ENCODE measurements around the gene LAMA2. TPM values are rescaled to one million over a fixed set of nuclear protein-coding genes. Genes with fewer than 3 reads are reported as not detected.
"Not testable (repeated sequence)": the region's sequence is repeated elsewhere in the genome, so short reads cannot be mapped to it uniquely, and the experiment has no call there.

LAMA2 gene
- total and polyA plus RNA-seq, 7 donors, result 8.8 to 59.0 (median 27.3) TPM

- Histone ChIP-seq H3K27ac (no peak overlapping the region), H3K36me3 (ENCODE audit: insufficient read depth in 1 of 2, low read depth in 1 of 2) (no peaks in the 10 kb centered on the region), H3K4me3 (no peak overlapping the region), H3K9me3 (no peaks in the 10 kb centered on the region), H3K4me1 (no peaks in the 10 kb centered on the region), H3K27me3 (ENCODE audit: insufficient read depth in 3 of 3, low read length in 2 of 3) (no peaks in the 10 kb centered on the region)
- ATAC-seq (no peak), DNase-seq (no peak)
- 84 to 89% (median 87%) methylated on average over 2 of the region's 2 CpGs for WGBS, 3 donors
- intact Hi-C loops (cut with DNase I), result no loop called here
- no peak for TF ChIP-seq CTCF (IDR thresholded peaks at IDR 0.05)
Measured at GRCh38 chr6:129059650-129060049, 176.7 kb downstream of the LAMA2 start.

- DNase-seq (no peak), ATAC-seq (no peak)
- intact Hi-C loops (cut with DNase I), result no loop called here
- Histone ChIP-seq H3K27me3 (ENCODE audit: insufficient read depth in 3 of 3, low read length in 2 of 3) (no peaks in the 10 kb centered on the region), H3K36me3 (ENCODE audit: insufficient read depth in 1 of 2, low read depth in 1 of 2) (no peaks in the 10 kb centered on the region), H3K4me1 (no peaks in the 10 kb centered on the region), H3K27ac (no peak overlapping the region), H3K4me3 (no peak overlapping the region), H3K9me3 (no peaks in the 10 kb centered on the region)
- TF ChIP-seq CTCF (IDR thresholded peaks at IDR 0.05), result no peak
Measured at GRCh38 chr6:129069006-129069405, 186.1 kb downstream of the LAMA2 start.

- Histone ChIP-seq H3K27me3 (ENCODE audit: insufficient read depth in 3 of 3, low read length in 2 of 3) (no peaks in the 10 kb centered on the region), H3K4me1 (no peaks in the 10 kb centered on the region), H3K4me3 (no peak overlapping the region), H3K27ac (no peak overlapping the region), H3K9me3 (no peaks in the 10 kb centered on the region), H3K36me3 (ENCODE audit: insufficient read depth in 1 of 2, low read depth in 1 of 2) (no peaks in the 10 kb centered on the region)
- intact Hi-C loops (cut with DNase I), result no loop called here
- no peak for ATAC-seq
- 95 to 96% (median 96%) methylated on average over 2 of the region's 2 CpGs for WGBS, 3 donors
- no peak for TF ChIP-seq CTCF (IDR thresholded peaks at IDR 0.05)
- no peak for DNase-seq
Measured at GRCh38 chr6:129073051-129073450, 190.1 kb downstream of the LAMA2 start.

GRCh38 chr6:129073691-129074395 is 190.9 kb downstream of the LAMA2 start:
- ATAC-seq (no peak), DNase-seq (no peak)
- 28 to 55% (median 30%) methylated on average over 3 of the region's 3 CpGs for whole genome bisulfite sequencing, 3 donors
- Histone ChIP-seq H3K4me1 (no peaks in the 10 kb centered on the region), H3K27ac (no peak overlapping the region), H3K9me3 (no peaks in the 10 kb centered on the region), H3K4me3 (no peak overlapping the region), H3K27me3 (ENCODE audit: insufficient read depth in 3 of 3, low read length in 2 of 3) (no peaks in the 10 kb centered on the region), H3K36me3 (ENCODE audit: insufficient read depth in 1 of 2, low read depth in 1 of 2) (no peaks in the 10 kb centered on the region)
- TF ChIP-seq CTCF (IDR thresholded peaks at IDR 0.05), result no peak
- intact Hi-C loops (cut with DNase I), result no loop called here

GRCh38 chr6:129084406-129084805 is 201.5 kb downstream of the LAMA2 start:
- ATAC-seq (no peak), DNase-seq (no peak)
- Histone ChIP-seq H3K4me1 (no peaks in the 10 kb centered on the region), H3K9me3 (no peaks in the 10 kb centered on the region), H3K27ac (no peak overlapping the region), H3K36me3 (ENCODE audit: insufficient read depth in 1 of 2, low read depth in 1 of 2) (no peaks in the 10 kb centered on the region), H3K27me3 (ENCODE audit: insufficient read depth in 3 of 3, low read length in 2 of 3) (no peaks in the 10 kb centered on the region), H3K4me3 (no peak overlapping the region)
- intact Hi-C loops (cut with DNase I), result no loop called here
- no peak for TF ChIP-seq CTCF (IDR thresholded peaks at IDR 0.05)

- H3K4me3 ChIP-seq; H3K4me1 ChIP-seq; DNase-seq; H3K27me3 ChIP-seq (ENCODE audit: insufficient read depth in 3 of 3, low read length in 2 of 3); H3K36me3 ChIP-seq (ENCODE audit: insufficient read depth in 1 of 2, low read depth in 1 of 2); ATAC-seq; intact Hi-C loops (cut with DNase I); H3K9me3 ChIP-seq; H3K27ac ChIP-seq: not testable (repeated sequence)
- WGBS, 3 donors, result 96 to 97% (median 97%) methylated on average over 17 to 26 of the region's 26 CpGs
Measured at GRCh38 chr6:129088481-129088880, 205.5 kb downstream of the LAMA2 start.
